Astrocyte of the cerebellum (primary cell): Measurements from ENCODE around the gene ZNF607.
A peak's percentile ranks its signal among the peaks of the same experiment; 100 is the strongest.
"Not testable (repeated sequence)": the region's sequence is repeated elsewhere in the genome, so short reads cannot be mapped to it uniquely, and the experiment has no call there.

Source experiments
- DNase-seq: peaks from one replicate; pipeline ENCODE4 v3.0.0-alpha.2; 2011; ENCODE audit warnings: low read depth
- H3K4me3 ChIP-seq: 2 replicates; pipeline ENCODE4 v1.5.1; 2011; ENCODE audit warnings: mild to moderate bottlenecking, low read depth, low read length, moderate library complexity
- CTCF ChIP-seq: IDR thresholded peaks from 2 replicates; pipeline ENCODE4 v1.5.1; 2012; ENCODE audit warnings: low read length, low read depth, moderate library complexity, mild to moderate bottlenecking; ENCODE audit errors: missing control alignments
- in situ Hi-C: cut with HindIII; loops from 2 replicates; pipeline ENCODE4 v1.10.0; 2017; ENCODE audit warnings: low sequenced_read_pairs

Gene ZNF607

GRCh38 chr19:37691881-37692504 lies 27.6 kb downstream of the ZNF607 start:
- no peak for TF ChIP-seq CTCF
- peak overlapping the region; percentile 69 for H3K4me3 ChIP-seq
- peak; percentile 51 for DNase-seq
- in situ Hi-C loops, result no loop called here

GRCh38 chr19:37683520-37683919 lies 36.0 kb downstream of the ZNF607 start:
- in situ Hi-C loops, result no loop called here
- H3K4me3 ChIP-seq, result no peak overlapping the region
- no peak for DNase-seq
- no peak for TF ChIP-seq CTCF

GRCh38 chr19:37669450-37669914 lies 50.1 kb downstream of the ZNF607 start:
- TF ChIP-seq CTCF, result no peak
- in situ Hi-C loops, result no loop called here
- no peak for DNase-seq
- no peak overlapping the region for H3K4me3 ChIP-seq

GRCh38 chr19:37657157-37657556 lies 62.4 kb downstream of the ZNF607 start:
- DNase-seq, H3K4me3 ChIP-seq, in situ Hi-C loops: not testable (repeated sequence)

- in situ Hi-C loops, result no loop called here
- peak; percentile 43 for DNase-seq
- no peak for TF ChIP-seq CTCF
Observed at GRCh38 chr19:37655689-37656371, 63.7 kb downstream of the ZNF607 start.

GRCh38 chr19:37655301-37655688 lies 64.3 kb downstream of the ZNF607 start, which contains the start of gene ZFP30:
Gene ZFP30, minus strand, starts transcription at chr19:37655465. Its CDS starts 7,643 bp downstream, at chr19:37647822.
- peak; percentile 52 for DNase-seq
- TF ChIP-seq CTCF, result no peak
- in situ Hi-C loops, result no loop called here
- peak within 1 kb of the TSS; percentile 90 for H3K4me3 ChIP-seq

More at GRCh38 chr19:37655689-37656371, 63.7 kb downstream of the ZNF607 start:
- H3K4me3 ChIP-seq, result peak overlapping the region; percentile 90

GRCh38 chr19:37654629-37655300 lies 64.8 kb downstream of the ZNF607 start:
- in situ Hi-C loops, result no loop called here
- DNase-seq, result peak; percentile 6

More at GRCh38 chr19:37654629-37655300, 64.8 kb downstream of the ZNF607 start:
- TF ChIP-seq CTCF, result no peak
- H3K4me3 ChIP-seq, result peak overlapping the region; percentile 90
